ENCODE measurements around the gene MMP2. TPM values are rescaled to one million over a fixed set of nuclear protein-coding genes. Genes with fewer than 3 reads are reported as not detected.

Gene MMP2
- total and polyA plus RNA-seq, 10 of the 15 experiments (the other 5 are each of a cell fraction or from before 2014, with no cell fraction given), result 0.37 to 0.80 (median 0.59) TPM; not detected in 7

DNA sequence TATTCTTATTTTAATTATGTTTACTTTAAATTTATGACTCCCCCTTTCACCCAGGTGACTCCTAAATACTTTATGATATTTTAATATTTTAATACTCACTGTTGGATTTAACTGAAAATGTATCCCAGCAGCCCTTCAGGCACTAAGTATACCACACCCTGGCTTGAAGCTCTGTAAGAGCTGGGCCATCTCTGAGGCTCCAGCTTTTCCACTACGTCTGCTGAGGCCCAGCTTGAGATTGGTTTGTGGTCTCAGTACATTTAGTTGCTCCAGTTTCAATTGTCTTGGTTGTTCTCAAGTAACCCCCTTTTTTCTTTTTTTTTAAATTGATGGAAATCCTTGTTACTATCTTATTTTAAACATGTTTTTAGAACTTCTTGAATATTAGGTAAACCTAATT, 60.5 kb downstream of the MMP2 start:
- Histone ChIP-seq H3K36me3 (ENCODE audit: control insufficient read depth in 2 of 2, insufficient read depth in 2 of 2, low read length in 1 of 2) (no peaks in the 10 kb centered on the region), H3K9ac (ENCODE audit: control insufficient read depth, insufficient read depth, low read length) (no peak overlapping the region), H3K4me2 (ENCODE audit: control insufficient read depth, insufficient read depth) (no peak overlapping the region), H2AFZ (ENCODE audit: control insufficient read depth, low read depth, low read length) (no peak overlapping the region), H3K27me3 (replicated peaks in 1 of 2; ENCODE audit: control insufficient read depth in 2 of 2, insufficient read depth in 2 of 2, low read length in 1 of 2) (no peaks in the 10 kb centered on the region), H3K9me3 (replicated peaks; ENCODE audit: control insufficient read depth, insufficient read depth, low read length) (no peaks in the 10 kb centered on the region), H3K27ac (ENCODE audit: control insufficient read depth, insufficient read depth) (no peak overlapping the region), H3K4me1 (ENCODE audit: control insufficient read depth, insufficient read depth, low read length) (no peaks in the 10 kb centered on the region), H3K79me2 (ENCODE audit: control insufficient read depth, insufficient read depth, low read length) (no peaks in the 10 kb centered on the region), H4K20me1 (ENCODE audit: control insufficient read depth, insufficient read depth) (no peaks in the 10 kb centered on the region), H3K4me3 (no peak overlapping the region)
- TF ChIP-seq BHLHE40 (IDR thresholded peaks at IDR 0.05; ENCODE audit: borderline replicate concordance in 1 of 2, low read depth in 2 of 2, low read length in 1 of 2) (no peak), REST (IDR thresholded peaks at IDR 0.05; ENCODE audit: low read depth, low read length) (no peak), POLR2AphosphoS5 (IDR thresholded peaks at IDR 0.05; ENCODE audit: low read length) (no peak)
- WGBS (ENCODE audit: insufficient coverage, insufficient replicate concordance, low lambda C conversion rate, missing lambda C conversion rate), result 0% methylated on average over 1 of the region's 1 CpG
- no peak for ATAC-seq
- FAIRE-seq, result no peak
- ChIA-PET RAD21 (ENCODE audit: unreplicated experiment) (no interaction called here), SMC1A (ENCODE audit: uncharacterized antibody, unreplicated experiment) (no interaction called here), CTCF (no interaction called here), POLR2A (no interaction called here)
- in situ Hi-C loops (cut with MboI), result no loop called here
- DNase-seq (ENCODE audit: low read depth, low spot score), result no peak
- BruUV-seq (replicated peaks), result no TSS peak
- intact Hi-C loops (cut with micrococcal nuclease; ENCODE audit: unreplicated experiment), result no loop called here

DNA sequence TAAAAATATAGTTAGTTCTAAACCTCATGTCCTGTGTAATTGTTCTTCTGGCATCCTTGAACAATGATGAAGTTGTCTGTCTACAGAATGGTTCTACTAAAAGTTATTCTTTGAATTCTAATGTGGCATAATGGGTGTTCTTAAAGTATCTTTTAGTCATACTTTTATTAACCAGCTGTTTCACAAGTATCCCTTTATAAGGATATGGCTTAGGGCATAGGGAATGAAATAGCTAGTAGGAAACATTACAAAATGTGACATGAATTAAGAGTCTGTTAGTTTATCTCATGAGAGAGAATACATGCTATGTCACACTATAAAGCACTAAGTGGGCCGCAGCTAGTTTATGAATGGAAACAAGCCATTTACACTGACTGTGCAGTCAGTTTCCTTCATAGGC, 61.2 kb downstream of the MMP2 start:
- in situ Hi-C loops (cut with MboI) (loop anchor here (10.0 kb wide), 1 partner anchor 65 kb away; no protein-coding TSS in a partner anchor), intact Hi-C loops (cut with micrococcal nuclease; ENCODE audit: unreplicated experiment) (no loop called here)
- DNase-seq (ENCODE audit: low read depth, low spot score) (no peak), ATAC-seq (no peak), FAIRE-seq (no peak)
- no peak overlapping the region for H3K4me2 ChIP-seq (ENCODE audit: control insufficient read depth, insufficient read depth)
- TF ChIP-seq TCF7 (IDR thresholded peaks at IDR 0.05; ENCODE audit: borderline replicate concordance) (no peak), SMARCA5 (IDR thresholded peaks at IDR 0.05) (no peak), RELA (IDR thresholded peaks at IDR 0.05; ENCODE audit: borderline replicate concordance, partially characterized antibody) (no peak), ZNF622 (IDR thresholded peaks at IDR 0.05) (no peak)
- TF ChIP-seq, protein P1, sequence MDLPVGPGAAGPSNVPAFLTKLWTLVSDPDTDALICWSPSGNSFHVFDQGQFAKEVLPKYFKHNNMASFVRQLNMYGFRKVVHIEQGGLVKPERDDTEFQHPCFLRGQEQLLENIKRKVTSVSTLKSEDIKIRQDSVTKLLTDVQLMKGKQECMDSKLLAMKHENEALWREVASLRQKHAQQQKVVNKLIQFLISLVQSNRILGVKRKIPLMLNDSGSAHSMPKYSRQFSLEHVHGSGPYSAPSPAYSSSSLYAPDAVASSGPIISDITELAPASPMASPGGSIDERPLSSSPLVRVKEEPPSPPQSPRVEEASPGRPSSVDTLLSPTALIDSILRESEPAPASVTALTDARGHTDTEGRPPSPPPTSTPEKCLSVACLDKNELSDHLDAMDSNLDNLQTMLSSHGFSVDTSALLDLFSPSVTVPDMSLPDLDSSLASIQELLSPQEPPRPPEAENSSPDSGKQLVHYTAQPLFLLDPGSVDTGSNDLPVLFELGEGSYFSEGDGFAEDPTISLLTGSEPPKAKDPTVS (IDR thresholded peaks at IDR 0.05; ENCODE audit: low read depth, low read length), result no peak
- POLR2A ChIA-PET, result no interaction called here
- H3K27me3 ChIP-seq (replicated peaks in 1 of 2; ENCODE audit: control insufficient read depth in 2 of 2, insufficient read depth in 2 of 2, low read length in 1 of 2), result no peaks in the 10 kb centered on the region
- no peak overlapping the region for H2AFZ ChIP-seq (ENCODE audit: control insufficient read depth, low read depth, low read length)
- CTCF ChIA-PET, result no interaction called here
- no TSS peak for BruUV-seq (replicated peaks)
- H3K9ac ChIP-seq (ENCODE audit: control insufficient read depth, insufficient read depth, low read length), result no peak overlapping the region
- H3K9me3 ChIP-seq (replicated peaks; ENCODE audit: control insufficient read depth, insufficient read depth, low read length), result no peaks in the 10 kb centered on the region
- no peak overlapping the region for H3K4me3 ChIP-seq
- H4K20me1 ChIP-seq (ENCODE audit: control insufficient read depth, insufficient read depth), result no peaks in the 10 kb centered on the region
- H3K27ac ChIP-seq (ENCODE audit: control insufficient read depth, insufficient read depth), result no peak overlapping the region
- H3K79me2 ChIP-seq (ENCODE audit: control insufficient read depth, insufficient read depth, low read length), result no peaks in the 10 kb centered on the region
- 46% methylated on average over 1 of the region's 1 CpG for WGBS (ENCODE audit: insufficient coverage, insufficient replicate concordance, low lambda C conversion rate, missing lambda C conversion rate)
- RAD21 ChIA-PET (ENCODE audit: unreplicated experiment), result no interaction called here
- SMC1A ChIA-PET (ENCODE audit: uncharacterized antibody, unreplicated experiment), result no interaction called here
- H3K36me3 ChIP-seq (ENCODE audit: control insufficient read depth in 2 of 2, insufficient read depth in 2 of 2, low read length in 1 of 2), result no peaks in the 10 kb centered on the region
- H3K4me1 ChIP-seq (ENCODE audit: control insufficient read depth, insufficient read depth, low read length), result no peaks in the 10 kb centered on the region

Data from GM12878 (cell line).